GM12875 (cell line): ENCODE data around the gene THAP7.

Source experiments
- H3K4me3 ChIP-seq: one replicate; pipeline ENCODE4 v1.5.1; 2011; ENCODE audit warnings: low read depth, low read length, control low read depth
- TF ChIP-seq, protein P1 (sequence below): IDR thresholded peaks from 2 replicates; pipeline ENCODE4 v1.5.1; 2011; ENCODE audit warnings: low read depth, mild to moderate bottlenecking, control low read depth, inconsistent platforms, low read length, moderate library complexity, borderline replicate concordance; ENCODE audit not compliant: insufficient read depth

THAP7 gene

GRCh38 chr22:21029486-21030025 lies 27.6 kb upstream of the THAP7 start:
- no peak overlapping the region for H3K4me3 ChIP-seq
- TF ChIP-seq, protein P1, sequence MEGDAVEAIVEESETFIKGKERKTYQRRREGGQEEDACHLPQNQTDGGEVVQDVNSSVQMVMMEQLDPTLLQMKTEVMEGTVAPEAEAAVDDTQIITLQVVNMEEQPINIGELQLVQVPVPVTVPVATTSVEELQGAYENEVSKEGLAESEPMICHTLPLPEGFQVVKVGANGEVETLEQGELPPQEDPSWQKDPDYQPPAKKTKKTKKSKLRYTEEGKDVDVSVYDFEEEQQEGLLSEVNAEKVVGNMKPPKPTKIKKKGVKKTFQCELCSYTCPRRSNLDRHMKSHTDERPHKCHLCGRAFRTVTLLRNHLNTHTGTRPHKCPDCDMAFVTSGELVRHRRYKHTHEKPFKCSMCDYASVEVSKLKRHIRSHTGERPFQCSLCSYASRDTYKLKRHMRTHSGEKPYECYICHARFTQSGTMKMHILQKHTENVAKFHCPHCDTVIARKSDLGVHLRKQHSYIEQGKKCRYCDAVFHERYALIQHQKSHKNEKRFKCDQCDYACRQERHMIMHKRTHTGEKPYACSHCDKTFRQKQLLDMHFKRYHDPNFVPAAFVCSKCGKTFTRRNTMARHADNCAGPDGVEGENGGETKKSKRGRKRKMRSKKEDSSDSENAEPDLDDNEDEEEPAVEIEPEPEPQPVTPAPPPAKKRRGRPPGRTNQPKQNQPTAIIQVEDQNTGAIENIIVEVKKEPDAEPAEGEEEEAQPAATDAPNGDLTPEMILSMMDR: no peak

GRCh38 chr22:21028277-21029251 lies 26.6 kb upstream of the THAP7 start:
- H3K4me3 ChIP-seq: no peak overlapping the region
- TF ChIP-seq, protein P1: no peak

GRCh38 chr22:21026783-21027692 lies 25.1 kb upstream of the THAP7 start:
- TF ChIP-seq, protein P1: no peak
- no peak overlapping the region for H3K4me3 ChIP-seq

- TF ChIP-seq, protein P1: no peak
- H3K4me3 ChIP-seq: no peak overlapping the region
Observed at GRCh38 chr22:21025763-21026755, 24.1 kb upstream of the THAP7 start.

DNA sequence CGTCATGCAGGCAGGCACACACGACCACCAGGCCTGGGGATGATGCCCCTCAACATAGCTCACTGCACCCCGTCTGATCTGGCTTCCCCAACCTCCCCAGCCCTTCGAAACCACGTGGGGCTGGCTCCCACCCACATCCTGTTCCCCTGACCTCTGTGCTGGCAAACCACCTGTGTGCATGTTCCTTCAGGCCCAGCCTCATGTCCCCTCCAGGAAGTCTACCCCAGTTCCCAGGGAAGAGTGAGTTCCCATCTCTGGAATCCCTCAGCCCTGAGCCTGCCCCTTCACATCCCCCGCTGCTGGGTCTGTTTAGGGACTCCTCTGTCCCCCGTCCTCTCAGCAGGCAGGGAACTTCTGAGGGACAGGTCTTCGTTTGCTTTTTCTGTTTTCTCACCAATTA lies 23.3 kb upstream of the THAP7 start:
- TF ChIP-seq, protein P1: no peak
- H3K4me3 ChIP-seq: no peak overlapping the region

- no peak overlapping the region for H3K4me3 ChIP-seq
- TF ChIP-seq, protein P1: peak; percentile 14; the same call in 1 of the 2 replicates
Observed at GRCh38 chr22:21022955-21023614, 21.2 kb upstream of the THAP7 start.
